Measurements from ENCODE around the gene PHF3.
"Not testable (repeated sequence)": the region's sequence is repeated elsewhere in the genome, so short reads cannot be mapped to it uniquely, and the experiment has no call there.

PHF3 gene

GRCh38 chr6:63714091-63714490 lies 78.5 kb downstream of the PHF3 start:
- no peak for DNase-seq

GRCh38 chr6:63716169-63716568 lies 80.6 kb downstream of the PHF3 start:
- no peak for DNase-seq

- DNase-seq: no peak
Observed at GRCh38 chr6:63721181-63721580, 85.6 kb downstream of the PHF3 start.

GRCh38 chr6:63724721-63725120 lies 89.1 kb downstream of the PHF3 start:
- DNase-seq: no peak

- DNase-seq: no peak
Observed at GRCh38 chr6:63730311-63730710, 94.7 kb downstream of the PHF3 start.

- no peak for DNase-seq
Observed at GRCh38 chr6:63731930-63732329, 96.3 kb downstream of the PHF3 start.

GRCh38 chr6:63732336-63732735 lies 96.7 kb downstream of the PHF3 start:
- DNase-seq: no peak

GRCh38 chr6:63734923-63735322 lies 99.3 kb downstream of the PHF3 start:
- DNase-seq: no peak

GRCh38 chr6:63738190-63738589 lies 102.6 kb downstream of the PHF3 start:
- DNase-seq: not testable (repeated sequence)

- DNase-seq: no peak
Observed at GRCh38 chr6:63739094-63739687, 103.6 kb downstream of the PHF3 start.

- DNase-seq: no peak
Observed at GRCh38 chr6:63740709-63741108, 105.1 kb downstream of the PHF3 start.

GRCh38 chr6:63742060-63742459 lies 106.5 kb downstream of the PHF3 start:
- no peak for DNase-seq

GRCh38 chr6:63743691-63744090 lies 108.1 kb downstream of the PHF3 start:
- no peak for DNase-seq

GRCh38 chr6:63744810-63745209 lies 109.2 kb downstream of the PHF3 start:
- DNase-seq: no peak

- no peak for DNase-seq
Observed at GRCh38 chr6:63745784-63746183, 110.2 kb downstream of the PHF3 start.

GRCh38 chr6:63750400-63750799 lies 114.8 kb downstream of the PHF3 start:
- no peak for DNase-seq

- not testable (repeated sequence) for DNase-seq
Observed at GRCh38 chr6:63757275-63757674, 121.7 kb downstream of the PHF3 start.

GRCh38 chr6:63757826-63758225 lies 122.2 kb downstream of the PHF3 start:
- DNase-seq: no peak

GRCh38 chr6:63759605-63760105 lies 124.1 kb downstream of the PHF3 start:
- no peak for DNase-seq

GRCh38 chr6:63760199-63760598 lies 124.6 kb downstream of the PHF3 start:
- no peak for DNase-seq

GRCh38 chr6:63764318-63764916 lies 128.8 kb downstream of the PHF3 start:
- DNase-seq: no peak
